ENCODE data around the gene FLVCR2. TPM values are rescaled to one million over a fixed set of nuclear protein-coding genes. Genes with fewer than 3 reads are reported as not detected.

Gene FLVCR2
- total and polyA plus RNA-seq, 2 donors (not counting 1 experiment from before 2014, with no cell fraction given) = 0.31 to 1.6 TPM

DNA sequence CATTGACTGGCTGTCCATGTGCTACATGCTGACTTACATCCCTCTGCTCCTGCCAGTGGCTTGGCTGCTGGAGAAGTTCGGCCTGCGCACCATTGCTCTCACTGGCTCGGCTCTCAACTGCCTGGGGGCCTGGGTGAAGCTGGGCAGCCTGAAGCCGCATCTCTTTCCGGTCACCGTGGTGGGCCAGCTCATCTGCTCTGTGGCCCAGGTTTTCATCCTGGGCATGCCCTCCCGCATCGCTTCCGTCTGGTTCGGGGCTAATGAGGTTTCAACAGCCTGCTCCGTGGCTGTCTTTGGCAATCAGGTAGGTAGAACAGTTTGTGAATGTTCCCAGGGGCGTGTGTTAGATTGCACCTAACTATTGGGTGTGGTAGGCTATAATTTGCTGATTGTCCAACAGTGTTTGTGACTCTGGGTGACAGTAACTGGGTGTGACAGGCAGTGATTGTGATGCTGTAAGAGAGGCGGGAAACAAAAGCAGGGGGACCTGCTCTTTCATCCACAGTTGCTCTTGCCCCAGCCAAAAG lies 981 bp downstream of the FLVCR2 start:
- peak overlapping the region; percentile 91 for H3K4me2 ChIP-seq (replicated peaks; ENCODE audit: low read depth, low read length, poor library complexity, severe bottlenecking)

DNA sequence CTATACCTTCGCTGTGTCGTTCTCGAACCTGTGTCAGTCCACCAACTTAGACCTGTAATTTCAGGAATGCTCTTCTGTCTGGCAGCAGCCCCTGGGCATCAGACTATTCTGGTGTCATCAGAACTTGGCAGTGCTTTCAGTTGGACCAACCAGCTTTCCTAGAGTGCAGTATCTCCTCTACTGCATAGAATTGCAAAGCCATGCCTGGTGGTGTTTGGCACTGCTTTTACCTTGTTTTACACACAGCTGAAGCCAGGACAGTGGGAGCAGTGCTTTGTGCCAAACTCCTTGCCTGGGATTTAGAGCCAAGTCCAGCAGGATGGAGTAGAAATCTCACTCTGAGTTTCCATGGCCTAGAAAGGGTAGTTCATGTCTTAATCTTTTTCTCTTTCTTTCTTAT lies 1.5 kb downstream of the FLVCR2 start:
- Mint-ChIP-seq H3K4me3 (peak overlapping the region; percentile 99), H3K27me3 (peaks cover 3% of the 10 kb centered on the region), H3K27ac (no peak overlapping the region), H3K4me1 (peaks cover 21% of the 10 kb centered on the region), H3K9me3 (ENCODE audit: insufficient read depth) (no peaks in the 10 kb centered on the region)
- ATAC-seq (ENCODE audit: low read depth) = no peak
- intact Hi-C loops (cut with micrococcal nuclease) = no loop called here
- Histone ChIP-seq H4K20me1 (ENCODE audit: control insufficient read depth, insufficient read depth, low read length, poor library complexity, severe bottlenecking) (no peaks in the 10 kb centered on the region), H3K4me3 (ENCODE audit: control extremely low read depth in 1 of 5, extremely low read depth in 1 of 5, insufficient read depth in 1 of 5, low read depth in 2 of 5, low read length in 4 of 5) (no peak overlapping the region), H3K27ac (ENCODE audit: low read length in 2 of 2) (no peak overlapping the region), H3K9ac (ENCODE audit: low read length) (no peak overlapping the region), H3K79me2 (ENCODE audit: control insufficient read depth, insufficient read depth, low read length) (no peaks in the 10 kb centered on the region), H3K27me3 (replicated peaks in 1 of 4; ENCODE audit: control extremely low read depth in 1 of 4, control insufficient read depth in 3 of 4, insufficient read depth in 4 of 4, low read length in 3 of 4) (peaks cover 0 to 16% (median 0%) of the 10 kb centered on the region in 4 experiments), H3K9me3 (ENCODE audit: control extremely low read depth in 1 of 3, control insufficient read depth in 2 of 3, insufficient read depth in 1 of 3, low read length in 2 of 3) (no peaks in the 10 kb centered on the region), H2AFZ (ENCODE audit: insufficient read depth, low read depth, low read length, poor library complexity, severe bottlenecking) (no peak overlapping the region), H3K36me3 (replicated peaks in 1 of 2; ENCODE audit: control extremely low read depth in 1 of 2, control insufficient read depth in 1 of 2, extremely low read depth in 1 of 2, insufficient read depth in 2 of 2, low read length in 1 of 2) (no peaks in the 10 kb centered on the region), H3K4me1 (ENCODE audit: control insufficient read depth in 2 of 2, insufficient read depth in 2 of 2, low read length in 2 of 2) (peaks cover 7 to 20% of the 10 kb centered on the region in 2 donors), H3K4me2 (replicated peaks; ENCODE audit: low read depth, low read length, poor library complexity, severe bottlenecking) (no peak overlapping the region)
- 100% methylated on average over 3 of the region's 3 CpGs for WGBS (ENCODE audit: insufficient coverage)
- TF ChIP-seq, protein P1, sequence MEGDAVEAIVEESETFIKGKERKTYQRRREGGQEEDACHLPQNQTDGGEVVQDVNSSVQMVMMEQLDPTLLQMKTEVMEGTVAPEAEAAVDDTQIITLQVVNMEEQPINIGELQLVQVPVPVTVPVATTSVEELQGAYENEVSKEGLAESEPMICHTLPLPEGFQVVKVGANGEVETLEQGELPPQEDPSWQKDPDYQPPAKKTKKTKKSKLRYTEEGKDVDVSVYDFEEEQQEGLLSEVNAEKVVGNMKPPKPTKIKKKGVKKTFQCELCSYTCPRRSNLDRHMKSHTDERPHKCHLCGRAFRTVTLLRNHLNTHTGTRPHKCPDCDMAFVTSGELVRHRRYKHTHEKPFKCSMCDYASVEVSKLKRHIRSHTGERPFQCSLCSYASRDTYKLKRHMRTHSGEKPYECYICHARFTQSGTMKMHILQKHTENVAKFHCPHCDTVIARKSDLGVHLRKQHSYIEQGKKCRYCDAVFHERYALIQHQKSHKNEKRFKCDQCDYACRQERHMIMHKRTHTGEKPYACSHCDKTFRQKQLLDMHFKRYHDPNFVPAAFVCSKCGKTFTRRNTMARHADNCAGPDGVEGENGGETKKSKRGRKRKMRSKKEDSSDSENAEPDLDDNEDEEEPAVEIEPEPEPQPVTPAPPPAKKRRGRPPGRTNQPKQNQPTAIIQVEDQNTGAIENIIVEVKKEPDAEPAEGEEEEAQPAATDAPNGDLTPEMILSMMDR (IDR thresholded peaks at IDR 0.05) = no peak
- TF ChIP-seq EZH2 (IDR thresholded peaks at IDR 0.05; ENCODE audit: borderline replicate concordance, insufficient read depth, low read depth, low read length, poor library complexity, severe bottlenecking) = no peak
- no peak for DNase-seq
- POLR2A ChIA-PET = interaction anchor here (1.5 kb wide), 1 partner anchor 81 kb away, joined by 5 read pairs; the partner anchor contains the start of genes ERG28 and TTLL5
- CTCF ChIA-PET = interaction anchor here (1.2 to 12.1 kb wide), 2 partner anchors 19 to 75 kb away, joined by 3 to 447 read pairs; partner anchors contain the start of genes ERG28 and TTLL5

More for the DNA sequence above, 981 bp downstream of the FLVCR2 start:
- ChIA-PET CTCF (interaction anchor here (1.2 to 12.1 kb wide), 4 partner anchors 18 to 402 kb away, joined by 3 to 447 read pairs (median 22); partner anchors contain the start of genes ERG28, TGFB3 and TTLL5), POLR2A (interaction anchor here (0.6 to 1.5 kb wide), 2 partner anchors 9 to 81 kb away, joined by 4 to 5 read pairs; partner anchors contain the start of genes ERG28 and TTLL5)
- H3K27me3 Mint-ChIP-seq = no peaks in the 10 kb centered on the region
- no peak overlapping the region for H3K27ac Mint-ChIP-seq
- H3K27ac ChIP-seq (ENCODE audit: low read length in 2 of 2) = no peak overlapping the region
- ATAC-seq (ENCODE audit: low read depth) (no peak), DNase-seq (no peak)
- no peaks in the 10 kb centered on the region for H3K9me3 Mint-ChIP-seq (ENCODE audit: insufficient read depth)
- H3K4me3 Mint-ChIP-seq = peak overlapping the region; percentile 99
- 99% methylated on average over 12 of the region's 13 CpGs for WGBS (ENCODE audit: insufficient coverage)
- no peak overlapping the region for H3K4me3 ChIP-seq (ENCODE audit: control extremely low read depth in 1 of 5, extremely low read depth in 1 of 5, insufficient read depth in 1 of 5, low read depth in 2 of 5, low read length in 4 of 5)
- no peaks in the 10 kb centered on the region for H3K9me3 ChIP-seq (ENCODE audit: control extremely low read depth in 1 of 3, control insufficient read depth in 2 of 3, insufficient read depth in 1 of 3, low read length in 2 of 3)
- H4K20me1 ChIP-seq (ENCODE audit: control insufficient read depth, insufficient read depth, low read length, poor library complexity, severe bottlenecking) = no peaks in the 10 kb centered on the region
- intact Hi-C loops (cut with micrococcal nuclease) = no loop called here
- no peak overlapping the region for H2AFZ ChIP-seq (ENCODE audit: insufficient read depth, low read depth, low read length, poor library complexity, severe bottlenecking)
- TF ChIP-seq EZH2 (IDR thresholded peaks at IDR 0.05; ENCODE audit: borderline replicate concordance, insufficient read depth, low read depth, low read length, poor library complexity, severe bottlenecking) = no peak
- TF ChIP-seq, protein P1 (IDR thresholded peaks at IDR 0.05) = no peak
- no peaks in the 10 kb centered on the region for H3K36me3 ChIP-seq (replicated peaks in 1 of 2; ENCODE audit: control extremely low read depth in 1 of 2, control insufficient read depth in 1 of 2, extremely low read depth in 1 of 2, insufficient read depth in 2 of 2, low read length in 1 of 2)
- no peak overlapping the region for H3K9ac ChIP-seq (ENCODE audit: low read length)
- H3K27me3 ChIP-seq (replicated peaks in 1 of 4; ENCODE audit: control extremely low read depth in 1 of 4, control insufficient read depth in 3 of 4, insufficient read depth in 4 of 4, low read length in 3 of 4) = peaks cover 0 to 16% (median 0%) of the 10 kb centered on the region in 4 experiments
- H3K4me1 ChIP-seq (ENCODE audit: control insufficient read depth in 2 of 2, insufficient read depth in 2 of 2, low read length in 2 of 2) = peaks cover 7 to 20% of the 10 kb centered on the region in 2 donors
- peaks cover 21% of the 10 kb centered on the region for H3K4me1 Mint-ChIP-seq
- H3K79me2 ChIP-seq (ENCODE audit: control insufficient read depth, insufficient read depth, low read length) = no peaks in the 10 kb centered on the region
